GM21367 (cell line): ENCODE data around the gene MBD1.
"Not testable (repeated sequence)": the region's sequence is repeated elsewhere in the genome, so short reads cannot be mapped to it uniquely, and the experiment has no call there.

ENCODE experiments used
- ATAC-seq: cut with Tn5 transposase; IDR thresholded peaks from one replicate; pipeline ENCODE4 v1.9.1; 2021; ENCODE audit not compliant: unreplicated experiment

Gene MBD1

GRCh38 chr18:50275503-50276036 is 5.8 kb downstream of the MBD1 start:
- no peak for ATAC-seq

GRCh38 chr18:50274941-50275340 is 6.4 kb downstream of the MBD1 start:
- ATAC-seq, result no peak

- ATAC-seq, result no peak
Measured at GRCh38 chr18:50274044-50274442, 7.3 kb downstream of the MBD1 start.

- ATAC-seq, result no peak
Measured at GRCh38 chr18:50273203-50274043, 7.9 kb downstream of the MBD1 start.

- no peak for ATAC-seq
Measured at GRCh38 chr18:50272568-50272967, 8.8 kb downstream of the MBD1 start.

- peak; percentile 65 for ATAC-seq
Measured at GRCh38 chr18:50268022-50268747, 13.1 kb downstream of the MBD1 start.

GRCh38 chr18:50266248-50266704 is 15.0 kb downstream of the MBD1 start, which contains the start of gene CFAP53:
Gene CFAP53, minus strand, starts transcription at chr18:50266495. Its CDS starts 91 bp downstream, at chr18:50266404.
- peak; percentile 76 for ATAC-seq

- no peak for ATAC-seq
Measured at GRCh38 chr18:50262977-50263376, 18.3 kb downstream of the MBD1 start.

GRCh38 chr18:50250935-50251334 is 30.4 kb downstream of the MBD1 start:
- ATAC-seq, result no peak

GRCh38 chr18:50249576-50249975 is 31.7 kb downstream of the MBD1 start:
- ATAC-seq, result no peak

GRCh38 chr18:50247561-50247960 is 33.8 kb downstream of the MBD1 start:
- no peak for ATAC-seq

GRCh38 chr18:50241768-50242167 is 39.6 kb downstream of the MBD1 start:
- not testable (repeated sequence) for ATAC-seq

- ATAC-seq, result no peak
Measured at GRCh38 chr18:50240080-50240563, 41.2 kb downstream of the MBD1 start.

GRCh38 chr18:50232419-50232818 is 48.9 kb downstream of the MBD1 start:
- ATAC-seq, result no peak

GRCh38 chr18:50231621-50232020 is 49.7 kb downstream of the MBD1 start:
- ATAC-seq, result no peak

- not testable (repeated sequence) for ATAC-seq
Measured at GRCh38 chr18:50220249-50220648, 61.1 kb downstream of the MBD1 start.
